Measurements from ENCODE around the gene RAPGEF6.
"Not testable (repeated sequence)": the region's sequence is repeated elsewhere in the genome, so short reads cannot be mapped to it uniquely, and the experiment has no call there.

The RAPGEF6 gene

DNA sequence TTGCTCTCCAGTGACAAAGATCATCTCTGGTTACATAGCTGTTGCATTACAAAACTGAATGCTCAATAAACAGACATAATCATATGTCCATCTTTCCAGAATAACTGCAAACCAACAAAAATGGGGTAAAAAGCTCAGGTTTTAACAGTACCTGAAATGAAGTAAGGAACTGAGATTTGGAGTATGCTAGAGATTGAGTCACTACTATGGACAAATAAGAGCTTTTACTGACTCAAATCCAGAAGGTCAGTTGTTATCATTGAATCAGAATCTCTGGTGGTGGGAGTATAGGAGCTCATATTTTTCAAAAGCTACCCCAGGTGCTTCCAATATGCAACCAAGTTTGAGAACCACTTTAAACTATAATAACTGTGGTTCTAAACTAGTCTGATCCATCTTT is 4.1 kb upstream of the RAPGEF6 start:
- no peak for DNase-seq

DNA sequence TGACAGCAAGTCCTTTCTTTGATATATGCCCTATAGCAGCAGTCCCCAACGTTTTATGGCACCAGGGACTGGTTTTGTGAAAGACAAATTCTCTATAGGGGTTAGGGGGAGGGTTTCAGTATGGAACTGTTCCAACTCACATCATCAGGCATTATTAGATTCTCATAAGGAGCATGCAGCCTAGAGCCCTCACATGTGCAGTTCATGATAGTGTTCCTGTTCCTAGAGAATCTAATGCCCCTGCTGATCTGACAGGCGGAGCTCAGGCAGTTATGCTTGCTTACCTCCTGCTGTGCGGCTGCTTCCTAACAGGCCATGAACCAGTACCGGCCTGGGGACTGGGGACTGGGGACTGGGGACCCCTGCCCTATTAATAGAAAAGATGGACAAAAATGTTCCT is 2.7 kb upstream of the RAPGEF6 start:
- no peak for DNase-seq

DNA sequence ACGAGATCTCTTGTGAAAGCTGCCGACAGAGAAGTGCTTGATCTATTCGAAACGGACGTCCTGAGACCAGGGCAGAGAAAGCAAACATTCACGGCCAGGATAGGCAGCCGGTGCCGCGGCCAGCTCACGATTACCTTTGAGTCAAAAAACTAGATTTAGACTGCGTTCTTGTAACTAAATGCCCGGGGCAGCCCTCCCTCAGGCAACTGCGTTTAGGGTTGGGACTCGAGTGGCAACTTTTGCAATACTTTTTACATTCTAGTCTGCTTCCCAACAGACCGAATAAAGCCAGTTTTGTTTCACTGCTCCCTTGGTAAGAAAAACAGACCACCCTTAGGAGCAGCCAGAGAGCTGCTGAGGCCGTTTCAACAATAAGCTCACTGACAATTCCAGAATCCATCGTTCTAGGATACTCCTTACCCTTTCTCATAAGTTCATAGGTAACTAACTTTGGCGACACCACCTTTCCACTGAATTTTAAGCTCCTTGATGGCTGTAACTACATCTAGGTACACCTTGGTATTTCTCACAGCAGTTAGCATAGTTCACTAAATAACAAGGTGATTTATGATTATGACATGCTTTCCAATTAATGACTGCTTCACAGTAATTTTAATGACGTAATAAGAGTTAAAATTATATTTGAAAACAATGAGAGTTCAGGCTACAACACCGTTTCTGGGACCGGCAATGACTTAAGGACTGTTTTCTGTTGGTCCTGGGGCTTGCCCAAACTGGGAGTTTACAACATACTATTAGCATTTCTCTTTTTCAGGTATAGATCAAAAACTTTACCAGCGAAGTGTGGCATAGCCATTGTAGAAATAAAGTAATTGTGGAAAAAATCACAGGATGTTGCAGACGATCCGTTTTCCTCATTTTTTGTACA is 899 bp upstream of the RAPGEF6 start:
- peak in 1 of 2 experiments; percentile 40 for DNase-seq

DNA sequence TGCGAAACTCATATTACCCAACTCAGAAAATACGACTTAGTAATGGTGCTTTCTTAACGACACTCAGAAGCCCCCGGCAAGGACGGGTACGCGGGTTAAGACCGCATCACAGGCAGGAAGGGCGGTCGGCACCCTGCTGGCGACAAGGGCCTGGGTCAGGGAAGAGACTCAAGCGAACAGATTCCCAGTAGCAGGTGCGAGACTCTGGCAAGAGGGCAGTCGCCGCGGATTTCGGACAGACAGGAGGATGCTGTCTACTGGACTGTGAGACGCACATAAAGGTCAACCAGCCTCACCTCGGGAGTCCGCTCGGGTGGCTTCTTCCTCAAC is 398 bp downstream of the RAPGEF6 start:
- no peak for DNase-seq

DNA sequence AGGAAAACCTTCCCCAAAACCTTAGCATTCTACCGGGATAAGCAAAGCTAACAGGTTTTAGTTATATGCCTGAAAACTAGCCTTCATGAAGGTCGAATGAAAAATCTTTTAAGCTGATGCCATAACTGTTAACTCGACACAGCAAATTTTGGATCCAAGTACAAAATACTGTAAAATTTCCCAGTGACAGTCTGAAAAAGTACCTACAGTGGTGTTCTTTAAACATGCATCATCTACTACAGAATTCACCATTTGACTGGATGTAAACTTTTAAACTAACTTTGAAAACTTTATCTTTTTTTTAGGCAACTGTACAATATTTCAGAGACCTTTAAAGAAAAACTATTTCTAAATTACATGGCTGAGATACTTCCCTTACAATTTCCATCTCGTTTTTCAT is 791 bp downstream of the RAPGEF6 start:
- DNase-seq: no peak

DNA sequence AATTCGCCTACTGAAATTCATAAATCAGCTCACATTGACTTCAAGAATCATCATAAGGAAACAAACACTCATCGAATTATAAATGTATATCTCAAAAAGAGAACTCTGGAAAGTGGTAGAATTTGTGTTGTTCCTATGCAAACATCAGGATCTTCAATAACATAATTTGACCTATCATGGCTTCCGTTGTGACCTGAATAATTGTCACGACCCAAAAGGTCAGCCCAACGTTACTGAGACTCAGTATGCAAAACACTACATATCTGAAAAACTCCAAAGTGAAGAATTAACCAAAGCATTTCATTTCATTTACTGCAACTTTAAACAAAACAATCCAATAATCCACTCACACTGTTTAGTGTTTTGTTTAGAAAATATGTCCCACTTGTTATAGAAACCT is 1.2 kb downstream of the RAPGEF6 start:
- no peak for DNase-seq

DNA sequence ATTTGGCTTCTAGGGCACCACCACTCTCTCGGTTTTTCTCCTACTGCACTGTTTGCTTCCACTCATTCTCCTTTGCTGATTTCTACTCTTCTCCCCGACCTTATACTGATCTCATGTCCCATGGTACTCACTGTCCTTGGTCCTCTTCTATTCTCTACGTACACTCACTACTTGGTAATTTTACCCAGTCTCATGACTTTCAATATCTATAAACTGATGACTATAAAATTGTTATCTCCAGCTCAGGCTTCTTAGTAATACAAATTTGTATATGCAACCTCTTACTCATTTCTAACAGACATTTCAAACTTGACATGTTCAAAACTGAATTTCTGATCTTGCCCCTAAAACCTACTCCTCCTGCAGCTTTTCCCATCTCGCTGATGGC is 4.1 kb downstream of the RAPGEF6 start:
- DNase-seq: no peak

DNA sequence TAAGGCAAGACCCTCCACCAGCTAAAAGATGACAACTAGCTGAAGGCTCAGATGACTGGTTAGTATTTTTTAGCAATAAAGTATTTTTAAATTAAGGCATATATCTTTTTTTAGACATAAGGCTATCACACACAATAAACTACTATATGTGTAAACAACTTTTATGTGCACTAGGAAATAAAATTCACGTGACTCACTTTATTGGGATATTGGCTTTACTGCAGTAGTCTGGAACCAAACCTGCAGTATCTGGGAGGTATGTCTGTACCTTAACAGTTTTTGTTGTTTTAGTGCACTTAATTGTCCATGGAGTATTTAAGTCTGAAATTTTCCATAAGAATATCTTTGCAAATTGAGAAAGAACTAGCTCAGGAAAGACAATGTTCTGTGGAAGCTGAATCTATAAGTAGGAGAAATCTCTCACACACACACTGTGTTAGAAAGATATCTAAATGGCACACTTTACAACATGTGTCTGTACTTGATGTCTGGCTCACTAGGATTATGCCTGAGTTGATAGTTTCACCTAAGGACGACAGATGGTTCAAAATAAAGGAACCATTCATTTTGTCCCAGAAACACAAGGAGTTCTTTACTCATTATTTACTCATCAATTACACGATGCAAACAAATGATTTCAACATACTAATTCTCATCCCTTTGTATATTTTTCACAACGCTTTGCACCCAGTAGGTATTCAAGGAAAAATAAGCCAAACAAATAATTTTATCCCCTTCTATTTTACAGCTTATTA is 4.6 kb downstream of the RAPGEF6 start:
- no peak for DNase-seq

DNA sequence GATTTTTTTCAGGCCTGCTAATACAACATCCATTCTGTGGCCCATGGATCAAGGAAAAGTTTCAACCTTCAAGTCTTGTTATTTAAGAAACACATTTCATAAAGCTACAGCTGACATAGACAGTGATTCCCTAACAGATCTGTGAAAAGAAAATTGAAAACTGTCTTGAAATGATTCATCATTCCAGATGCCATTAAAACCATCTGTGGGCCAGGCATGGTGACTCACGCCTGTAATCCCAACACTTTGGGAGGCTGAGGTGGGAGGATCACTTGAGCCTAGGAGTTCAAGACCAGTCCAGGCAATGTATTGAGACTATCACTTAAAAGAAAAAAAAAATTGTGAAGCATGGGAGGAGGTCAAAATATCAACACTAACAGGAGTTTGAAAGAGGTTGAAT is 6.0 kb downstream of the RAPGEF6 start:
- DNase-seq: no peak

DNA sequence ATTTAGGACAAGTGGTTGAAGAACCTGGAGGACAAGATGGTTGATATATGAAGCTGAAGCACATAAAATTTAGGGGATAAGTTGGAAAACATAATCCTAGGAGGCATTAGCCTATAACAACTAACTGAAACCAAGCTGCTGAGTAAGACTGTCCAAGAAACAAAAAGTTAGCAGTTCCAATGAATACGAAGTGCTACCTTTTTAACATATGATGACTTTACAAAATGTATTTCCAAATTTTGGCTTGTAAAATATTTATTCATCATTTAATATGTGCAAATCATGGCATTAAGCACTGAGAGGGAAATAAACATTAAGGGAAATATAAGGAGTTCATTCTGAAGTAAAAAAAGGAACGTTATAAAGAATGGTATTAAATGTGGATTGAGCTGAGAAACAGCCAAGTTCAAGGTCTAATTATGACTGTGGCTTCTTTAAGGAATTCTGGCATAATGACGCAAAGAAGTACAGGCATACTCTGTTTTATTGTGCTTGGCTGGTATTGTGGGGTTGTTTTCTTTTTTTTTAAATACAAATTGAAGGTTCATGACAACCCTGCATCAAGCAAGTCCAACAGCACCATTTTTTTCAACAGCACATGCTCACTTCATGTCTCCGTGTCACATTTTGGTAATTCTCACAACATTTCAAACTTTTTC is 7.7 kb downstream of the RAPGEF6 start:
- no peak for DNase-seq

DNA sequence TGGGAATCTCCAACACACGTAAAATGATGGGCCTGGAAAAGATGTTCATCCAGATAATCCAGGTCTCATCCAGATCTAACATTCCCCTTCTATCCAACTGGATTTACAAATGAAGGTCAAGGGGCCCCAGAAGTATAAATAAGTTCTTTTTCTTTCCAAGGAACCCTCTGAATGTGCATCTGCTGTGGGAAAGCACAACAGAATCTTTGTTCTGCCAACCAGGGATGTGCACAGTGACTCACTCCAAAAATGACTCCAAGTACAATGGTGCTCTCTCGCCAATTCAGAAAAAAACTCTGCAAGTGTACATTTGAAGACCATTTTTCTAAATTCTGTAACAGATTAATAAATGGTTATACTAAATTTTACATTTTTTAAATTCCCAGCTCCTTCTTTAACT is 12.4 kb downstream of the RAPGEF6 start:
- no peak for DNase-seq

DNA sequence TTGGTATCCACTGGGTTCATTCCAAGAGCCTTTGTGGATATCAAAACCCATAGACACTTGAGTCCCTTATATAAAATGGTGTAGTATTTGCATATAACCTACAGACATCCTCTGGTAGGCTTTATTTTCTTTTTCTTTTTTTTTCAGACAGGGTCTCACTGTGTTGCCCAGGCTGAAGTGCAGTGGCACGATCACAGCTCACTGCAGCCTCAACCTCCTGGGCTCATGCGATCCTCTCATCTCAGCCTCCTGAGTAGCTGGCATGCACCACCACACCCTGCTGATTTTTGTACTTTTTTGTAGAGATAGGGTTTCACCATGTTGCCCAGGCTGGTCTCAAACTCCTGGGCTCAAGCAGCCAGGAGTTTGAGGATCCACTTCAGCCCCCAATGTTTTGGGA is 13.9 kb downstream of the RAPGEF6 start:
- DNase-seq: not testable (repeated sequence)

DNA sequence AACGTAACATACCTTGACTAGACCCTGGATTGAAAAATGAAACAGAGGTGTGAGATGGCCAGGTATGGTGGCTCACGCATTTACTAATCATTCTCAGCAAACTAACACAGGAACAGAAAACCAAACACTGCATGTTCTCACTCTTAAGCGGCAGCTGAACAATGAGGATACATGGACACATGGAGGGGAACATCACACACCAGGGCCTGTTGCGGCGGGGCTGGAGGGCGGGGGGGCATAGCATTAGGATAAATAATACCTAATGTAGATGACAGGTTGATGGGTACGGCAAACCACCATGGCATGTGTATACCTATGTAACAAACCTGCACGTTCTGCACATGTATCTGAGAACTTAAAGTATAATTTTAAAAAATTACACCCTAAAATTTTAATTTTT is 15.9 kb downstream of the RAPGEF6 start:
- DNase-seq: no peak

DNA sequence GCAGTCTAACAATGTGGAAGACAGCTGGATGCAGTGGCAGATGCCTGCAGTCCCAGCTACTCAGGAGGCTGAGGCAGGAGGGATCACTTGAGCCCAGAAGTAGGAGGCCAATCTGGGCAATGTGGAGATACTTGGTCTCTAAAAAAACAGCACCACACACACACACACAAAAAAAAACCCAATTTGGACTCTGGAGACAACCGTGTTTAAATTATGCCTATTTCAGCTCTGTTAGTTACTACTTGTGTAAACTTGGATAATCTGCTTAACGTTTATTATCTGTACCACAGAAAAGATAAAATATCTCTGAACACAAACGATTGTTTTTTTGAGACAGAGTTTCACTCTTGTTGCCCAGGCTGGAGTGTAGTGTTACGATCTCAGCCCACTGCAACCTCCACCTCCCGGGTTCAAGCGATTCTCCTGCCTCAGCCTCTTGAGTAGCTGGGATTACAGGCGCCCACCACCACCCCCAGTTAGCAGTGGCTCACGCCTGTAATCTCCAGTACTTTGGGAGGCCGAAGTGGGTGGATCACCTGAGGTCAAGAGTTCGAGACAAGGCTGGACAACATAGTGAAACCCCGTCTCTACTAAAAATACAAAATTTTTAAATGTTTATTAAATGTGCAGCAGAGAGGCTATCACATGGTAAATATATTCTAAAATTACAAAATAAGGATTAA is 17.7 kb downstream of the RAPGEF6 start:
- DNase-seq: no peak

DNA sequence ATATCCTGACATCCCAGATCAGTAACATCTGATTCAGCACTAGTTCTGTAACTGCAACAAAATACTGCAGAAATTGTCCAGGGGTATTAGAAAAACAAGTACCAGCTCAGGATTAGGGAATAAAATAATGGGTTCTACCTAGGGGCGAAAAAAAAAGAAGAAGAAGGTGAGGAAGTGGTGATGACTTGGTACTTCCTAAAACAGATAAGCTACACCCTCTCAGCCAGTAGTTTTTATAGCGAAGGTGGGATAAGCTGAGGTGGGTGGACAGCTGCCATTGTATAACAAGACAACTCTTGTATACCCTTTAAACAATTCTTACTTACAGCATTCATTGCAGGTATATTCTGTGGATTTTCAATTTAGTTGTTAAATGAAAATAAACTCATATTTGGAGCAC is 19.1 kb downstream of the RAPGEF6 start:
- no peak for DNase-seq

DNA sequence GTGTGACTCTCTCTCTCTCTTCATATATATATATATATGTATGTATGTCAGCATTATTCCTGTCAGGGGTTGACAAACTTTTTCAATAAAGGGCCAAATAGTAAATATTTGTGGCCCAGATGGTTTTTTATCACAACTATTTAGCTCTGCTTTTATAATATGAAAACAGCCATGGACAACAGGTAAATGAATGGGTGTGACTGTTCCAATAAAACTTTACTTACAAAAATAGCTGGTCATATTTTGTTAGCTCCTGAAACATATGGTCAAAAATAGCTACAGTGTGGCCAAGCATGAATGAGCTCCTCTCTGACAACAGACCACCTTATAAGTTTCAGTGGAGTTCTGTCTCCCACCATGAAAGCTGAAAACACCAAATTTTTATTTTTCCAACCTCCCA is 21.6 kb downstream of the RAPGEF6 start:
- no peak for DNase-seq

DNA sequence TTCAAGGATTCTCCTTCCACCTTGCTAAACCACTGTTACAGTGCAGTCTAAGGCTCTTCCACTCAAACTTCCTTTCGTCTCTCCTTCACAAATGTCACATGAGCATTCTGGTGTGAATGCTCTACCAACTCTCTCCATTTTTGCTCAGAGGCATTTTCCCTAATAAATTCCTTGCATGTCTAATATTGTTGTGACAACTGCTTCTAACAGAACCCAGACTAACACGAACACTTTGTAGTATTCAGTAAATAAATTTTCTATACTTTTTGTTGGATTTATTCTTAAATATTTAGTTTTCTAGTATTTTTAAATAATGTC is 24.0 kb downstream of the RAPGEF6 start:
- no peak for DNase-seq

DNA sequence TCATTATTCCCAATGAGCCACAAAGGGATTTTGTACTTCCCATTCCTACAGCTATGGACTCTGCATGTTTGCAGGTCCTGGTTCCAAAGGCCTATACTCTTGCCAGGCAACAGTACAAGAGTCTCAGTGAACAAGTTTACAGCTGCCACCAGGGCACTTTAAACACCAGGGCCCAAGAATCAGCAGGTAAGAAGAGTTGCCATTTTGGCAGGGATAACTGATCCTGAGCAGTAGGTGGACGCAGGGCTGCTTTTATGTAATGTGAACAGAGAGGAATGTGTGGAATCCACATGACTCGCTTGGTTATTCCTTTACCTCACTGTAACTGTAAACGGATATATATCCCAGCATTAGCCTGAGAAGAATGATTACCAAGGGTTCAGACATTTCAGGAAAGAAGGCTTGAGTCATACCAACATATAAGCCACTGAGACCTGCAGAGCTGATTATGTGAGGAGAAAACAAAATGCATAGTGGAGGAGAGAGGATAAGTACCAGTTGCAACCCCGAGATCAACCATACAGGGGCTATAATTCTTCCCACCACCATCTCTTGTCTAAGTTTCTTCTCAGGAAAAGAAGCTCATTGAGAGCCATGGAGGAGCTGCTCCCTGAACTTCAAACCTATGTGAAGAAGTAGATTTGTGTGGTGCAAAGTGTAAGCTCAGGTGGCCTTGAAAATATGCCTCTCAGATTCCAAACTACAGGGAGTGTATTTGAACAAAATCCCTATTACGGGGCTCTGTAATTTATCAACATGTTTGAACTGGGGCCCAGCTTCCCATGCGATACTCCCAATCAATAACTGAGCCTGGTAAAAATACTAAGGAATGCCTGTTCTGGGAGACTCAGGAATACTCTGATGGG is 24.6 kb downstream of the RAPGEF6 start:
- DNase-seq: no peak

DNA sequence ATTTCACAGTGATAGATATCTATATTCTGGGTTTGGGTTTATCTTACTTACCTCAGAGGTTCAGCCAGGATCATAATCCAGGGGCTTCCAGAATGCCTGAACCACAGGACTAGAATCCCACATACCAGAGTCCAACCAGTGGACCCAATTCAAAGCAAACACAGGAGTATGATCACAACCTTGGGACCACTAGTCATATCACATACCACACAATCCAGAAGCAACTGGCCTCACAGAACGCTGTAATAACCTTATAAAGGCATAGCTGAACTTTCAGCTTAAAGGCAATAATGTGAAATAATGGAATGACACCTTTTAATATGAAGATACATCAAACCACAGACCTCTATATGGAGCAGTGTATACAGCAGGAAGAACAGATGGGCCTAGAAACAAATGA is 25.3 kb downstream of the RAPGEF6 start:
- DNase-seq: no peak

DNA sequence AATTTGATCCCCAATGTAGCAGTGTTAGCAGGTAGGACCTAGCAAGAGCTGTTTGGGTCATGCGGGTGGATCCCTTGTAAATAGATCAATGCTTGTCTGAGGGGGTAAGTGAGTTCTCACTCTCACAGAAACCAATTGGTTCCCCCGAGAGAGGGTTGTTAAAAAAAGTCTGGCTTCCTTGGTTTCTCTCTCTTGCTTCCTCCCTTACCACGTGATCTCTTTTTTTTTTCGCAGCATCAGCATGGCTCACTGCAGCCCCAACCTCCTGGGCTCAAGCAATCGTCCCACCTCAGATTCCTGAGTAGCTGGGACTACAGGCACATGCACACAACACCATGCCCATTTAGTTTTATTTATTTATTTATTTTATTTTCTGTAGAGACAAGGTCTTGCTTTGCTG is 26.4 kb downstream of the RAPGEF6 start:
- DNase-seq: no peak

DNA sequence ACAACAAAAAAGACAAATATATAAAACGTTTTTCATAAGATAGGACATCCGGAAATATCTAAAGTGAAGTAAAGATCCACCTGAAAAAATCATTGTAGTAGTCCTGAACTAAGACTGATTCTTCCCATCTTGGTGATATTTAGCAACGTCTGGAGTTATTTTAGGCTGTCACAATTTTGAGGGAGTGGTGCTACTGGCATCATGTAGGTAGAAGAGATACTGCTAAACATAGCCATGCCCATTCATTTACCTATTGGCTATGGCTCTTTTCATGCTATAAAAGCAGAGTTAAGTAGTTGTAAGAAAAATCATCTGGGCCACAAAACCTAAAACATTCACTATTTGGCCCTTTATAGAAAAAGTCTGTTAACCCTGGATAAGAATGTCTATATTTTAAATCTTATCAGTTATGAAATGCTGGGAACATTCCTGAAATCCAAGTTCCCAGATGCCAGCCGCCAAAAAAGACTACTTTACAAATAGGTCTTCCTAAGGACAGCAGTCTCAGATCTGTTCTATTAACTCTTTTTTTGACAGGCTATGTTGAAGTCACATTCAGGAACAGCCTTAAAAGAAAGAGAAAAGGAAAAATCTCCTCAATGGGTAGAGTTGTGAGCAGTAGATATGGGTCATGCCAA is 27.0 kb downstream of the RAPGEF6 start:
- DNase-seq: no peak

DNA sequence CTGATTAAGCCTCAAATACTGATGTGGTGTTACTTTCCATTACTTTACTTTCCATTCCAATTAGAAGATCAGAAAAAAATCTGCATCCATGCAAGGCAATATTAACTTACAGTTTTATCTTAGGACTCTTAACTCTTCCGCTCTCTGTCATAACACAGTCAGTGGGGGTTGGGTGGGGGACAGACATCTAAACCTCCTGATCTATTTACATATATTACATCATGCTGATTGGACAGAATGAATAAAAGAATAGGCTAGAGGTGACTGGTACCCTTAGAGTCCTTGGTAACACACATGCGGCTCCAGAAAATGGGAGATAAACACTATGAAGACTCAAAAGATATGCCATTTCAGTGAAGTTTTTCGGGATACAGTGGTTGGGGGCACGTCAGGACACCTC is 27.6 kb downstream of the RAPGEF6 start:
- DNase-seq: no peak

All from NCI-H187 (cell line).